Esophagus squamous epithelium (tissue), 5 donors: ENCODE measurements around the gene GATAD2A. TPM values are rescaled to one million over a fixed set of nuclear protein-coding genes. Genes with fewer than 3 reads are reported as not detected.
A peak's percentile ranks its signal among the peaks of the same experiment; 100 is the strongest.

Source experiments
- DNase-seq: peaks from one replicate; lab custom pipeline; 2025; lab: John Stamatoyannopoulos, UW
- H3K27ac ChIP-seq, 4 donors: fragments of 200-600 bp; sonication (generic); one replicate each; pipeline ENCODE4 v1.5.1; 2016 to 2019; ENCODE audit warnings: mild to moderate bottlenecking in 1 of 4
- H3K27me3 ChIP-seq, 4 donors: fragments of 200-600 bp; sonication (generic); 1 replicate in 3 of 4; 2 replicates in 1 of 4; pipeline versions ENCODE4 v1.5.1 to v1.6.0; 2017 to 2021; ENCODE audit warnings: antibody characterized with exemption in 1 of 4
- H3K36me3 ChIP-seq, 3 donors: fragments of 200-600 bp; sonication (generic); one replicate each; pipeline ENCODE4 v1.5.1; 2016 to 2019
- H3K4me1 ChIP-seq, 3 donors: fragments of 200-600 bp; sonication (generic); one replicate each; pipeline ENCODE4 v1.5.1; 2017 to 2019
- H3K4me3 ChIP-seq, 4 donors: fragments of 200-600 bp; sonication (generic); 1 replicate in 3 of 4; 2 replicates in 1 of 4; pipeline ENCODE4 v1.5.1; 2016 to 2019; ENCODE audit warnings: mild to moderate bottlenecking in 2 of 4, moderate library complexity in 1 of 4
- H3K9me3 ChIP-seq, 3 donors: fragments of 200-600 bp; sonication (generic); one replicate each; pipeline ENCODE4 v1.5.1; 2016 to 2019
- CTCF ChIP-seq, 6 experiments: fragments of 450-650 bp in 4 of 6; fragments of 200-600 bp in 2 of 6; sonication (generic) in 2 of 6; IDR thresholded peaks; one replicate each; pipeline ENCODE4 v1.5.1; 2016 to 2019; ENCODE audit warnings: antibody characterized with exemption in 6 of 6, mild to moderate bottlenecking in 4 of 6, moderate library complexity in 4 of 6
- POLR2A ChIP-seq, 4 donors: fragments of 450-650 bp; IDR thresholded peaks; one replicate each; pipeline ENCODE4 v1.6.1; 2017; ENCODE audit warnings: antibody characterized with exemption in 4 of 4, mild to moderate bottlenecking in 4 of 4, moderate library complexity in 3 of 4
- WGBS, 2 donors: methylation state at CpG; one replicate each; pipeline ENCODE4 v1.1.5; 2018; 5-methylcytosine and 5-hydroxymethylcytosine counted together
- intact Hi-C: fragments of 100-400 bp; cut with DNase I; formaldehyde crosslinking; loops from one replicate; pipeline ENCODE4 v1.15.0; 2022
- total RNA-seq, 4 donors: library from RNA; depleted of rRNA; stranded (reverse); fragments of >200 nt; gene quantifications; one replicate each; pipeline ENCODE4 v1.1.0, GENCODE V29; 2016
- donor health status: DM: yes; HTN: yes; CAD: no.

Gene GATAD2A
- total RNA-seq, 4 donors from 2014 or later: 39.7 to 81.4 (median 41.6) TPM

- H3K27ac ChIP-seq: peak overlapping the region in 1 of 4 donors; percentile 6
- no peak for DNase-seq
- no peaks in the 10 kb centered on the region for H3K9me3 ChIP-seq
- H3K4me1 ChIP-seq: peaks cover 30 to 69% (median 38%) of the 10 kb centered on the region in 3 donors
- no peaks in the 10 kb centered on the region for H3K27me3 ChIP-seq
- no peak overlapping the region for H3K4me3 ChIP-seq
- H3K36me3 ChIP-seq: no peaks in the 10 kb centered on the region
- intact Hi-C loops: no loop called here
- TF ChIP-seq CTCF (IDR thresholded peaks at IDR 0.05) (no peak), POLR2A (IDR thresholded peaks at IDR 0.05) (no peak)
- WGBS, 2 donors: 22 to 40% methylated on average over 4 of the region's 4 CpGs
These were observed 3.7 kb downstream of the GATAD2A start for GRCh38 chr19:19409205-19409604.

- Histone ChIP-seq H3K4me3 (no peak overlapping the region), H3K4me1 (peaks cover 30 to 65% (median 35%) of the 10 kb centered on the region in 3 donors), H3K27ac (peak overlapping the region in 1 of 4 donors; percentile 6), H3K9me3 (no peaks in the 10 kb centered on the region), H3K27me3 (no peaks in the 10 kb centered on the region), H3K36me3 (no peaks in the 10 kb centered on the region)
- intact Hi-C loops: loop anchor here (10.0 kb wide), 1 partner anchor 55 kb away; no protein-coding TSS in a partner anchor
- TF ChIP-seq POLR2A (IDR thresholded peaks at IDR 0.05) (no peak), CTCF (IDR thresholded peaks at IDR 0.05) (no peak)
- DNase-seq: no peak
- WGBS, 2 donors: 64 to 73% methylated on average over 8 of the region's 8 CpGs
These were observed 4.2 kb downstream of the GATAD2A start for GRCh38 chr19:19409631-19410030.

DNA sequence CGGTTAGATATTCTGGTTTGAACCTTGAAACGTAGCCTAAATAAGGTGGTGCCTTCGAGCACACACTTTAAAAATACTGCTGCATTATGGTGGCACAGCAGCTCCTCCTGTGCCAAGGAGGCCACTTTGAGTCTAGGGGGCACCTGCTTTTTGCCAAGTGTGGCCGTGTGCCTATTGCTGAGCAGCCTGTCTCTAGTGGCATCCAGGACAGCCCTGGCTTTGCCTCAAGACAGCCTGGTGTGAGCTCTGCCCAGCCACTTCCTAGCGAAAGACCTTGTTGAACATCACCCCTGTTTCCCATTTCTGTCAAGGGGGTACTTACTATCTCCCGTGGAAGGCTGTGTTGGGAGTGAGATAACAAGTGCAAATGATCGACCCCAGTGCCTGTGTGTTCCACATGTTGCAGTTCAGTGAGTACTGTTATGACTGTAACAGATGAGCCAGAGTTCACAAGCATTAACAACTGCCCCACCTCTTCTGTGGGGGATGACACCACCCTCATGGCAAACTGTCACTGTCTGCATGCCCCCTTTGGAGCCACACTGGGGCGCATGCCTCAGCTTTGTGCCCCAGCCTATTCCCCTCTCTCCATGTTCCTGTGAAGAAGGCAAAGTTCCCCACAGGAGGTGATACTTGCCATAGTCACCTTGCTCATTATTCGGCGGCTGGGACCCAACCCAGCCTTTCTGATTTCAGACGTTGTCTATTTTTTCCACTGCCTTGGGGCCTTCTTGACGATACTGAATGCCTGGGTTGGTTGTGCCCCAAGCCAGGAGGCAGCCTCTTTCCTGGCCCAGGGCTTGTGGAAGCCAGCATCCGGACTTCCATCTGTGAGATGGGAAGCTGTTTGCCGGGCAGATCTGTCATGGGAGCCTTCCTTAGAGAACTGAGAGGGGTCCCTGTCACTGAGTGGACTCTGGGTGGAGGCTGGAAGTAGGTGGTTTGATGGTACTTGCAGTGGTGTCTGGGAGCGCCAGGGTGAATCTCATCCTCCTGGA is 5.4 kb downstream of the GATAD2A start:
- TF ChIP-seq CTCF (IDR thresholded peaks at IDR 0.05): no peak
- TF ChIP-seq POLR2A (IDR thresholded peaks at IDR 0.05): no peak
- H3K4me3 ChIP-seq: no peak overlapping the region
- no peak overlapping the region for H3K27ac ChIP-seq
- WGBS, 2 donors: 54 to 61% methylated on average over 12 to 13 of the region's 15 CpGs
- H3K9me3 ChIP-seq: no peaks in the 10 kb centered on the region
- H3K4me1 ChIP-seq: peaks cover 27 to 61% (median 30%) of the 10 kb centered on the region in 3 donors
- H3K27me3 ChIP-seq: no peaks in the 10 kb centered on the region
- H3K36me3 ChIP-seq: no peaks in the 10 kb centered on the region
- DNase-seq: no peak
- intact Hi-C loops: loop anchor here (10.0 kb wide), 1 partner anchor 54 kb away; no protein-coding TSS in a partner anchor

DNA sequence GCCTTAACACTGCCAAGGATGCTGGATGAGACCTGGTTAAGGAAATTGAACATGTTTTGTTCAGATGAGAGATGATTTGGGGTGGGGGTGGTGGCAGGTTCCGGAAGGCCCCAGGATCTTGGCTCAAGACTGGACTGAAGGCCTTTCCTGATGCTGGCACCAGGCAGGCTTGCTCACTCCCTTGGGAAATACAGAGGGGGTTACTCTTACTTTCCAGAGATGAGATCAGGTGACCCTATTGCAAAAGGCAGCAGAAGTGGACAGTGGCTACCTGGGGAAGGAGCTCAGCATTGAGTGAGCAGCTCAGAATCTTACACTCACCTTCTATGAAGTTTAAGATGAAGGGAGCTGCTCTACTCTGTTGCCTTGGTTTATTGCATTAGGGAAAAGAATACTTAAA is 10.8 kb downstream of the GATAD2A start:
- TF ChIP-seq POLR2A (IDR thresholded peaks at IDR 0.05) (no peak), CTCF (IDR thresholded peaks at IDR 0.05) (no peak)
- H3K4me1 ChIP-seq: peaks cover 8 to 60% (median 19%) of the 10 kb centered on the region in 3 donors
- intact Hi-C loops: loop anchor here (10.0 kb wide), 1 partner anchor 49 kb away; no protein-coding TSS in a partner anchor
- no peaks in the 10 kb centered on the region for H3K27me3 ChIP-seq
- no peaks in the 10 kb centered on the region for H3K36me3 ChIP-seq
- H3K9me3 ChIP-seq: no peaks in the 10 kb centered on the region
- no peak for DNase-seq
- WGBS, 2 donors: 88 to 100% methylated on average over 1 of the region's 1 CpG
- no peak overlapping the region for H3K27ac ChIP-seq
- H3K4me3 ChIP-seq: no peak overlapping the region

GRCh38 chr19:19417046-19417445 is 11.6 kb downstream of the GATAD2A start:
- peaks cover 8 to 60% (median 21%) of the 10 kb centered on the region in 3 donors for H3K4me1 ChIP-seq
- H3K27me3 ChIP-seq: no peaks in the 10 kb centered on the region
- H3K36me3 ChIP-seq: no peaks in the 10 kb centered on the region
- no peak overlapping the region for H3K4me3 ChIP-seq
- DNase-seq: no peak
- intact Hi-C loops: loop anchor here (10.0 kb wide), 1 partner anchor 48 kb away; no protein-coding TSS in a partner anchor
- no peak for TF ChIP-seq POLR2A (IDR thresholded peaks at IDR 0.05)
- TF ChIP-seq CTCF (IDR thresholded peaks at IDR 0.05): no peak
- WGBS, 2 donors: 55 to 83% methylated on average over 3 to 5 of the region's 5 CpGs
- H3K27ac ChIP-seq: no peak overlapping the region
- H3K9me3 ChIP-seq: no peaks in the 10 kb centered on the region
